ENCODE data around the gene PLAC8.
"Not testable (repeated sequence)": the region's sequence is repeated elsewhere in the genome, so short reads cannot be mapped to it uniquely, and the experiment has no call there.

PLAC8 gene

GRCh38 chr4:83112231-83112630 lies 2.3 kb downstream of the PLAC8 start:
- peak; percentile 28 for DNase-seq (ENCODE audit: low spot score)

GRCh38 chr4:83111751-83112141 lies 2.8 kb downstream of the PLAC8 start:
- not testable (repeated sequence) for DNase-seq (ENCODE audit: low spot score)

DNA sequence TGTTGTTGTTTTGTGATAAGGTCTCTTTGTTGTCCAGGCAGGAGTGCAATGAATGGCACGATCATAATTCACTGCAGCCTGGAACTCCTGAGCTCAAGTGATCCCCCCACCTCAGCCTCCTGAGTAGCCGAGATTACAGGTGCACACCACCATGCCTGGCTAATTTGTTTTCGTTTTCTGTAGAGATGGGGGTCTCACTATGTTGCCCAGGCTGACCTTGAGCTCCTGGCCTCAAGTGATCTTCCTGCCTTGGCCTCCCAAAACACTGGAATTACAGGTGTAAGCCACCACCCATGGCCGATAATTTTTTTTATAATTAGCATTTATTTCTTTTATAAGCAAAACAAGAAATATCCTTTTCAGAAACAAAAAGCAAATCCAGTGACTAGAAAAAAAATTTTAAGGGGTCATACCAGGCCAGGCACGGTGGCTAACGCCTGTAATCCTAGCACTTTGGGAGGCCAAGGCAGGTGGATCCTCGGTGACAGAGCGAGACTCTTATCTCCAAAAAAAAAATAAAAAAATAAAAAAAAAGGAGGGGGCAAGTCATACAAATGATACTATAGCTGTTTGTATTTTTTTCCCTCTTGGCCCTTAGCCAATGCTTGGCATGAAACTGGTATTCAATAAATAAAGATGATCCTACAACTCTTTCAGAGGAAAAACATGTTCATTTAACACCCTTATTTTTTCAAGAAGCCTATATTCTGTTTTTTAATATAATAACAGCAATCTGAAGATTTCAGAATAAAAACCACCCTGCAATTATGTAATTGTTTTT lies 3.4 kb downstream of the PLAC8 start:
- DNase-seq (ENCODE audit: low spot score) = no peak

GRCh38 chr4:83110223-83110945 lies 4.1 kb downstream of the PLAC8 start:
- peak; percentile 87 for DNase-seq (ENCODE audit: low spot score)

GRCh38 chr4:83109480-83110222 lies 4.9 kb downstream of the PLAC8 start:
- DNase-seq (ENCODE audit: low spot score) = peak; percentile 17

DNA sequence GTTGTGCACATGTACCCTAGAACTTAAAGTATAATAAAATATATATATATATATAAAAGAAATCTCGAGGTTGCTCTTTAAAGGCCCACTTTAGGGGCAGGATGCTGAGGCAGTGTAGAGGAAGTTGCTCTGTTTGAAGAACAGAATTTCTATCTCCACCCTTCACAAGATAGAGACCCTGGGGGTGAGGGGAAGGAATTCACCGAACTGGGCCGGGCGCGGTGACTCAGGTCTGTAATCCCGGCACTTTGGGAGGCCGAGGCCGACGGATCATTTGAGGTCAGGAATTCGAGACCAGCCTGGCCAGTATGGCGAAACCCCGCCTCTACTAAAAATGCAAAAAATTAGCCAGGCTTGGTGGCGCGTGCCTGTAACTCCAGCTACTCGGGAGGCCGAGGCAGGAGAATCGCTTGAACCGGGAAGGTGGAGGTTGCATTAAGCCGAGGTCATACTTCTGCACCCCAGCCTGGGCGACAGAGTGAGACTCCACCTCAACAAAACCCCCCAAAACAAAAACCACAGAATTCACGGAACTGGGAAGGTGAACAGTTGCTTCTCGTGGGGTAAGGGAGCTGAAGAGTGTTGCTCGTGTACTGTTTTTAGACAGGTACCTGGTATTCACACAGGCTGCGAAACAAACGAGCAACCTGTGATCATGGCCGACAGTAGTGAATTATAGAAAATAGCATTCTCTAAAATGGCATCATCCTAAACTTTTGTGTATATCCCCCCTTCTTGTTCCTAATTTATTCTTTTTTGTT lies 6.2 kb downstream of the PLAC8 start:
- DNase-seq (ENCODE audit: low spot score) = peak; percentile 30

GRCh38 chr4:83107631-83108030 lies 6.9 kb downstream of the PLAC8 start:
- no peak for DNase-seq (ENCODE audit: low spot score)

DNA sequence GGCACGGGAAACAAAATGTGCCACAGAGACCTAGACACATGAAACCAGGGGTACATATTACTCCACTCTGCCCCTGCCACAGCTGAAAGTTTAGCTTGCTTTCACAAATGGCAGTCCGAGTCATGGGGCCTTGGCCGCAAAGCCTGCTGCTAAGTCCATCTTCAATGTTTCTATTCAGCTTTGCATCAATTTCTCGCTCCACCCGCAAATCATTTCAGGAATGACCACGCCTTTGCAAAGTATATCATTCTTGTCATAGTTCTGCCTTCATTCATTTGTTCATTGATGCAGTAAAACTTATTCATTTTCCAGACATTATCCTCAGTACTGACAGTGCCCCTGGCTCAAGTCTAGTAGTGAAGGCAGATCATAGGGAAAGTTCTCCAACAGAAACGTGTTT lies 9.5 kb downstream of the PLAC8 start:
- no peak for DNase-seq (ENCODE audit: low spot score)

- no peak for DNase-seq (ENCODE audit: low spot score)
These were observed 18.1 kb downstream of the PLAC8 start for GRCh38 chr4:83096397-83096796.

GRCh38 chr4:83093060-83093640 lies 21.4 kb downstream of the PLAC8 start:
- no peak for DNase-seq (ENCODE audit: low spot score)

GRCh38 chr4:83089410-83090157 lies 24.9 kb downstream of the PLAC8 start:
- no peak for DNase-seq (ENCODE audit: low spot score)

GRCh38 chr4:83084956-83085355 lies 29.6 kb downstream of the PLAC8 start:
- not testable (repeated sequence) for DNase-seq (ENCODE audit: low spot score)

DNA sequence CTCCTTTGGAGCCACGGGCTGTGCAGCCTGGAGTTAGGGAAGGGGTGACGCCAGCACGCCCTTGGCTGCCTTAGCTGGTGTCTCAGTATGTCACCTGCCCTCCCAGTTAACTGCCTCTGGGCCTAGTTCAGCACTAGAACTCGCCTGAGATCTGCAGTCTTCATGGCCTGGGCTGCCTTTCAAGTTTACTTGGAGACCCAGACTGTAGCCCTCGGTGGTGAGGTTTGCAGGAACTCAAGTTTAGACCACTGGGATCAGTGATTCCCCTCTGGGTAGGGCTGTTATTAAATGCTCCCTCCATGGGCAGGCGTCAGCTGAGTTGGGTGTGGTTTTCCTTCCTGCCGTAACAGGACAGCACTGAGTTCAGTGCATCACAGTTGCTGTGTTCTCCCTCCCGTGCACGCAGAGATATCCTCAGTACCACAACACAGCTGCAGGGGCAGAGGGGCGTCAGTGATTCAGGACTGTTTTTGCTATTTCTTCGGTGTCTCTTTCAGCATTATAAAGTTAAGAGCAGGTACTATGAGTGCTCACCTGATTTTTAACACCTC lies 30.5 kb downstream of the PLAC8 start:
- DNase-seq (ENCODE audit: low spot score) = peak; percentile 72

- DNase-seq (ENCODE audit: low spot score) = no peak
These were observed 31.8 kb downstream of the PLAC8 start for GRCh38 chr4:83082777-83083176.

- no peak for DNase-seq (ENCODE audit: low spot score)
These were observed 34.0 kb downstream of the PLAC8 start for GRCh38 chr4:83080561-83080960.

DNA sequence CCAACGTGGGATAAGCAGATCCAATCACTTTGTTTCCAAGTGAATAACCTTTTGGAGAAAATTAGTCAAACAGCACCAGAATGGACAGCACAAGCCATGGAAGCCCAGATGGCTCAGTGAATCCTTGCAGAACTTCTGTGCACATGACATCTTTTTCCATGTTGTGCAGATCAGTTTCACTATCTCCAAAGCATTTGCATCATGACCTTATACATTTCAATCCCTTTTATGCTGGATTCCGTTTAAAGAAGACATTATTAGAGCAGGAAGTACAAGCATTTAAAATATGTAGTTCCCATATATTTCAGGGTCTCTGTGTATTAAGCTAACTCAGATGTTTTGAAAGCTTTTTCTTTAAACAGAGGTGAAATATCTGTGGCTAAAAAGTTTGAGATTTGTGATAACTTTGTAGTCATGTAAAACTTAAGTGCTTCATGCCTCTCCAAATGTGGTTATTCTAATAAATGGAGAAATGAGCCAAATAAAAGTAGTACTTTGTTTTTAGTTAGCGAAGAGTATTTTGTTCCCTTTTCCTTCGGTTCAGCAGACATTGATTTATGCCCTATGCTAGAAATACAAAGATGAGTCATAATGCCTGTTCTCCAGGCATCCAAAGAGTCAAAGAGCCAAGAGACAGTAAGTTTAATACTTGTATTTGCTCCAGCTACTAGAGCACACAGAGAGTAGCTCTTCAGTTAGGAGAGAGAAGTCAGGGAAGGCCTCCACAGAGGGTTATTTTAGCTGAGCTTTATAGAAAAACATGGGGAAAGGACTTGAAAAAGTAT lies 39.0 kb downstream of the PLAC8 start:
- DNase-seq (ENCODE audit: low spot score) = no peak

- not testable (repeated sequence) for DNase-seq (ENCODE audit: low spot score)
These were observed 39.7 kb downstream of the PLAC8 start for GRCh38 chr4:83074783-83075182.

GRCh38 chr4:83074086-83074704 lies 40.3 kb downstream of the PLAC8 start:
- DNase-seq (ENCODE audit: low spot score) = peak; percentile 87

- DNase-seq (ENCODE audit: low spot score) = no peak
These were observed 43.4 kb downstream of the PLAC8 start for GRCh38 chr4:83071116-83071515.

Measured in CD4-positive, alpha-beta T cell treated with Interleukin-6 at 100 ng/mL for 8 hours (primary cell).